ENCODE results near the gene PKN2. TPM values are rescaled to one million over a fixed set of nuclear protein-coding genes. Genes with fewer than 3 reads are reported as not detected.

The PKN2 gene
- total and polyA plus RNA-seq, 2 donors (not counting 1 experiment from before 2014, with no cell fraction given) = 28.7 to 29.9 TPM

GRCh38 chr1:88645886-88646285 lies 38.2 kb upstream of the PKN2 start:
- TF ChIP-seq EZH2 (IDR thresholded peaks at IDR 0.05; ENCODE audit: low read length, missing control alignments) = no peak
- TF ChIP-seq, protein P1, sequence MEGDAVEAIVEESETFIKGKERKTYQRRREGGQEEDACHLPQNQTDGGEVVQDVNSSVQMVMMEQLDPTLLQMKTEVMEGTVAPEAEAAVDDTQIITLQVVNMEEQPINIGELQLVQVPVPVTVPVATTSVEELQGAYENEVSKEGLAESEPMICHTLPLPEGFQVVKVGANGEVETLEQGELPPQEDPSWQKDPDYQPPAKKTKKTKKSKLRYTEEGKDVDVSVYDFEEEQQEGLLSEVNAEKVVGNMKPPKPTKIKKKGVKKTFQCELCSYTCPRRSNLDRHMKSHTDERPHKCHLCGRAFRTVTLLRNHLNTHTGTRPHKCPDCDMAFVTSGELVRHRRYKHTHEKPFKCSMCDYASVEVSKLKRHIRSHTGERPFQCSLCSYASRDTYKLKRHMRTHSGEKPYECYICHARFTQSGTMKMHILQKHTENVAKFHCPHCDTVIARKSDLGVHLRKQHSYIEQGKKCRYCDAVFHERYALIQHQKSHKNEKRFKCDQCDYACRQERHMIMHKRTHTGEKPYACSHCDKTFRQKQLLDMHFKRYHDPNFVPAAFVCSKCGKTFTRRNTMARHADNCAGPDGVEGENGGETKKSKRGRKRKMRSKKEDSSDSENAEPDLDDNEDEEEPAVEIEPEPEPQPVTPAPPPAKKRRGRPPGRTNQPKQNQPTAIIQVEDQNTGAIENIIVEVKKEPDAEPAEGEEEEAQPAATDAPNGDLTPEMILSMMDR (conservative IDR thresholded peaks at IDR 0.05 in 1 of 2, IDR thresholded peaks at IDR 0.05 in 1 of 2; ENCODE audit: low read depth in 1 of 2, low read length in 2 of 2) = no peak
- H3K4me1 ChIP-seq (ENCODE audit: control insufficient read depth, extremely low read depth, insufficient read depth, low read length) = no peaks in the 10 kb centered on the region
- H3K36me3 ChIP-seq (ENCODE audit: control insufficient read depth, insufficient read depth, low read length) = no peaks in the 10 kb centered on the region
- H4K20me1 ChIP-seq (ENCODE audit: control insufficient read depth, extremely low read depth, insufficient read depth, low read length) = no peaks in the 10 kb centered on the region
- no peaks in the 10 kb centered on the region for H3K9me3 ChIP-seq (ENCODE audit: control insufficient read depth, insufficient read depth, low read depth, low read length)
- no peak overlapping the region for H3K27ac ChIP-seq (ENCODE audit: insufficient read depth, low read length)
- H3K27me3 ChIP-seq (ENCODE audit: control insufficient read depth, insufficient read depth, low read length) = no peaks in the 10 kb centered on the region
- DNase-seq (ENCODE audit: low read depth in 2 of 2) = no peak
- H3K4me3 ChIP-seq (replicated peaks in 1 of 4; ENCODE audit: control extremely low read depth in 1 of 4, insufficient read depth in 1 of 4, low read depth in 3 of 4, low read length in 4 of 4) = no peak overlapping the region
- H3K4me2 ChIP-seq (ENCODE audit: extremely low read depth, insufficient read depth, low read length) = no peak overlapping the region
- no peaks in the 10 kb centered on the region for H3K79me2 ChIP-seq (ENCODE audit: control insufficient read depth, insufficient read depth, low read length)
- H3K9ac ChIP-seq (ENCODE audit: insufficient read depth, low read length) = no peak overlapping the region
- H2AFZ ChIP-seq (ENCODE audit: low read length) = no peak overlapping the region

DNA sequence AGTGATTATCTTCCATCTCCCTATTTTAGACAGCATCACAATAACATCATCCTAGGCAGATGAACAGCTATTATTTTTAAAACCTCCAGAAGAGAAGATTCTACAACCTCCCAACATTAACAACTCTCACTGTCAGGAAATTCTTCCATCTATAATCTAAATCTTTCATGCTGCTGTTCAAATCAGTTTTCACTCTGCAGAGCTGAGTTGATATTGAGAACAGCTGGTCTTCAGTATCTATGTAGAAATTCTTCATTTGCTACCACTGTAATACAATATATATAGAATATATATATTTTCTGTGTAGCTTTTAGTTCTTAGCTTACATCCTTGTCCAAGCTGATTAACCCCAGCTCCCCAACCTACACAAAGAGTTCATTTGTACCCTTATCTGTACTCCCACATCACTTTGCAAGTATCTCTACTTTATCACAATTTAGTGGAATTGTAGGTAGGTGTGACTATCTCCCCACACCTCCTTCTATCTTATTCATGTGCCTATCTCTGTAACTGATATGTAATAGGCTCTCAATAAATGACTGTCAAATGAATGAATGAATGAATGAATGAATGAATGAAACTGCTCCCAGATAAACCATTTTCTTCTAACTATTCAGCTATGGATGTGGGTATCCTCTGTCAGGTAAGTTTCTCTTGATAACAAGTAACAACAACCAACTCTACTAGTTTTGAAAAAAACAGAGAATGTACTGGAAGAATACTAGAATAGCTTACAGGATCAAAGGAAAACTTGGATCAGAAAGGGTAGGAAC lies 37.4 kb upstream of the PKN2 start:
- no peak overlapping the region for H3K9ac ChIP-seq (ENCODE audit: insufficient read depth, low read length)
- H3K36me3 ChIP-seq (ENCODE audit: control insufficient read depth, insufficient read depth, low read length) = no peaks in the 10 kb centered on the region
- no peaks in the 10 kb centered on the region for H3K27me3 ChIP-seq (ENCODE audit: control insufficient read depth, insufficient read depth, low read length)
- H3K4me2 ChIP-seq (ENCODE audit: extremely low read depth, insufficient read depth, low read length) = no peak overlapping the region
- H3K9me3 ChIP-seq (ENCODE audit: control insufficient read depth, insufficient read depth, low read depth, low read length) = no peaks in the 10 kb centered on the region
- H4K20me1 ChIP-seq (ENCODE audit: control insufficient read depth, extremely low read depth, insufficient read depth, low read length) = no peaks in the 10 kb centered on the region
- no peak for DNase-seq (ENCODE audit: low read depth in 2 of 2)
- H2AFZ ChIP-seq (ENCODE audit: low read length) = no peak overlapping the region
- no peaks in the 10 kb centered on the region for H3K4me1 ChIP-seq (ENCODE audit: control insufficient read depth, extremely low read depth, insufficient read depth, low read length)
- TF ChIP-seq, protein P1 (conservative IDR thresholded peaks at IDR 0.05 in 1 of 2, IDR thresholded peaks at IDR 0.05 in 1 of 2; ENCODE audit: low read depth in 1 of 2, low read length in 2 of 2) = no peak
- TF ChIP-seq EZH2 (IDR thresholded peaks at IDR 0.05; ENCODE audit: low read length, missing control alignments) = no peak
- H3K4me3 ChIP-seq (replicated peaks in 1 of 4; ENCODE audit: control extremely low read depth in 1 of 4, insufficient read depth in 1 of 4, low read depth in 3 of 4, low read length in 4 of 4) = no peak overlapping the region
- H3K79me2 ChIP-seq (ENCODE audit: control insufficient read depth, insufficient read depth, low read length) = no peaks in the 10 kb centered on the region
- no peak overlapping the region for H3K27ac ChIP-seq (ENCODE audit: insufficient read depth, low read length)

GRCh38 chr1:88647249-88647645 lies 36.8 kb upstream of the PKN2 start:
- peak in 1 of 2 donors; percentile 4 for DNase-seq (ENCODE audit: low read depth in 2 of 2)
- H3K4me2 ChIP-seq (ENCODE audit: extremely low read depth, insufficient read depth, low read length) = no peak overlapping the region
- no peaks in the 10 kb centered on the region for H3K4me1 ChIP-seq (ENCODE audit: control insufficient read depth, extremely low read depth, insufficient read depth, low read length)
- H3K27ac ChIP-seq (ENCODE audit: insufficient read depth, low read length) = no peak overlapping the region
- H3K9me3 ChIP-seq (ENCODE audit: control insufficient read depth, insufficient read depth, low read depth, low read length) = no peaks in the 10 kb centered on the region
- H3K27me3 ChIP-seq (ENCODE audit: control insufficient read depth, insufficient read depth, low read length) = no peaks in the 10 kb centered on the region
- H3K9ac ChIP-seq (ENCODE audit: insufficient read depth, low read length) = no peak overlapping the region
- TF ChIP-seq, protein P1 (conservative IDR thresholded peaks at IDR 0.05 in 1 of 2, IDR thresholded peaks at IDR 0.05 in 1 of 2; ENCODE audit: low read depth in 1 of 2, low read length in 2 of 2) = no peak
- TF ChIP-seq EZH2 (IDR thresholded peaks at IDR 0.05; ENCODE audit: low read length, missing control alignments) = no peak
- H4K20me1 ChIP-seq (ENCODE audit: control insufficient read depth, extremely low read depth, insufficient read depth, low read length) = no peaks in the 10 kb centered on the region
- H3K79me2 ChIP-seq (ENCODE audit: control insufficient read depth, insufficient read depth, low read length) = no peaks in the 10 kb centered on the region
- no peaks in the 10 kb centered on the region for H3K36me3 ChIP-seq (ENCODE audit: control insufficient read depth, insufficient read depth, low read length)
- no peak overlapping the region for H3K4me3 ChIP-seq (replicated peaks in 1 of 4; ENCODE audit: control extremely low read depth in 1 of 4, insufficient read depth in 1 of 4, low read depth in 3 of 4, low read length in 4 of 4)
- H2AFZ ChIP-seq (ENCODE audit: low read length) = no peak overlapping the region

Measured in fibroblast of lung (primary cell).